Myocyte (in vitro differentiated cells): ENCODE results near the gene BMPR1B. TPM values are rescaled to one million over a fixed set of nuclear protein-coding genes. Genes with fewer than 3 reads are reported as not detected.
A peak's percentile ranks its signal among the peaks of the same experiment; 100 is the strongest.
"Not testable (repeated sequence)": the region's sequence is repeated elsewhere in the genome, so short reads cannot be mapped to it uniquely, and the experiment has no call there.

ENCODE experiments used
- DNase-seq: peaks from one replicate; pipeline ENCODE4 v3.0.0-alpha.2; 2012; ENCODE audit warnings: low read depth
- total RNA-seq: library from RNA; depleted of rRNA; stranded (reverse); fragments of >200 nt; gene quantifications from 2 replicates; pipeline ENCODE4 v1.2.3, GENCODE V29; 2014

The BMPR1B gene
- total RNA-seq, 1 donor from 2014 or later, result 9.8 TPM

DNA sequence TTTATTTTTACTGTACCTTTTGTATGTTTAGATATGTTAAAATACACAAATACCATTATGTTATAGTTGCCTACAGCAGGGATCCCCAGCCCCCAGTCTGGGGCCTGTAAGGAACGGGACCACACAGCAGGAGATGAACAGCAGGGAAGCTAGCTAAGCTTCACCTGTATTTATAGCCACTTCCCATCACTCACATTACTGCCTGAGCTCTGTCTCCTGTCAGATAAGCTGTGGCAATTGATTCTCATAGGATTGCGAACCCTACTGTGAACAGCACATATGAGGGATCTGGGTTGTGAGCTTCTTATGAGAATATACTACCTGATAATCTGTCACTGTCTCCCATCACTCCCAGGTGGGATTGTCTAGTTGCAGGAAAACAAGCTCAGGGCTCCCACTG lies 73.9 kb downstream of the BMPR1B start:
- no peak for DNase-seq

- DNase-seq, result not testable (repeated sequence)
Measured at GRCh38 chr4:94832329-94832728, 74.6 kb downstream of the BMPR1B start.

GRCh38 chr4:94833394-94833793 lies 75.6 kb downstream of the BMPR1B start:
- DNase-seq, result no peak

DNA sequence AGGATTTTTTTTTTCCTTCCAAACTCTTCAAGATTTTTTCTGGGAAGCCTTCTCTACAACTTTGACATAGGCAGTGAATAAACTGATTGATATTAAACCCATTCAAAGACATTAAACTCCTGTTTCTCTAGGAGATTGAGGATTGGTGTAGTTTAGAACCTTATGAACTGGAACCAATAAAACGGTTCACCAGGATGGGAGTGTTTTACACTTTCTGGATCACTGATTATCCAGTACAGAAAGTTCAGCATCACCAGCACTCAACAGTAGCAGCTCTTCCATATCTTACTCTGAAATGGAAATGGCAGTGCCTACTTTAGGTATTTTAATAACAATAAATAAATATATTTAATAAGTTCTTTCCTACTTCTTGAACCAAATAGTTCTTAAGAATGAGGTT lies 76.7 kb downstream of the BMPR1B start:
- no peak for DNase-seq

GRCh38 chr4:94841166-94841863 lies 83.6 kb downstream of the BMPR1B start:
- DNase-seq, result not testable (repeated sequence)

- DNase-seq, result no peak
Measured at GRCh38 chr4:94841864-94842221, 84.1 kb downstream of the BMPR1B start.

DNA sequence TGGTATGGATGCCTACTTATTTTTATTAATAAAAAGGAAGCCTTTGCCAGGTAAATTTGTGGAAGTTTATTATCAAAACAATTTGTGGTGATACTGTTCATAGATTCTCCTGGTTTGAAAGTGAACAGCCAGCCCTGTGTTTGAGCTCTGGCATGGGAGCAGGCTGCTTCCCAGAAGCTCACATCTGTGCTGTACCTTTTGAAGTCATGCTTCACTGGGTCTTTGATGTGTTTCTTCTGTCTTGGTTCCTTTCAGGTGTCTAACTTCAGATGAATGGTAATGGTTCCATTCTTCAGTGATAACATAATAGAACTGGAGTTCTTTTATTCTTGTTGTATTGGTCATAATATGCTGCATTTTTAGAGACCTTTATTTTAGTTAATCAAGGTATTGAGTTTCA lies 85.5 kb downstream of the BMPR1B start:
- DNase-seq, result no peak

DNA sequence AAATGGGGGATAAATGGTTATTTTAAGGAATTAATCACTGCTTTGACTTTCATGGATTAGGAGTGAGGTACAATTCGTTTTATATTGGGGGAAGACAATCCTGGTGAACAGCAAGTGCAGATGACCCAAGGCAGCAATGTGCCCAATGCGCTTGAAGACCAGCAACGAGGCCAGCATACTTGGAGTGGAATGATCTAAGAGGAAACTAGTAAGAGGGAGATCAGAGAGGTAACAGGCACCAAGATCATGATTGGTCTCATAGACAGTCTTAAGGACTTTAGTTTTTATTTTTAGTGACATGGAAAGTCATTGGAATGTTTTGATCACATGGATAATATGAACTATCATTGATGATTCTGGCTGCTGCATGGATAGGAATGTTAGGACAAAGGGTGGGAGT lies 90.6 kb downstream of the BMPR1B start:
- no peak for DNase-seq

GRCh38 chr4:94849901-94850300 lies 92.1 kb downstream of the BMPR1B start:
- DNase-seq, result no peak

- peak; percentile 52 for DNase-seq
Measured at GRCh38 chr4:94852616-94853015, 94.9 kb downstream of the BMPR1B start.

GRCh38 chr4:94856030-94856429 lies 98.3 kb downstream of the BMPR1B start:
- DNase-seq, result no peak

DNA sequence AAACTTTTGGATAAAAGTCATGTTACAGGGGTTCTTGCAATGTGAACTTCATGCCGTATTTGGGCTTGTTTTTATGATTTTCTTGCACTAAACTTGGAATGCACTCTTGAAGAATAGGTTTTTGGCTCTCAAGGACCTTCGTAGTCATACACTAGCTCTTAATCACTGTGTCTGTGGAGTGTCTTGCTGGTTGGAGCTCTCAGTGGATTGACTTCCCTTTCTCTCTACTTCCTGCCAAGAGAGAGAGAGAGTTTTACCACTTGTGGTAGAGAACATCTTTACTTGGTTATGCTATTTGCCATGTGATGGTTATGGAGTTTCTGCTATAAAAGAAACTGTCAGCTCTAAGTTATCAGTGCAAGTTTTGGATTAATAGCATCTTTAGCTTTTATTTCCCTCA lies 112.4 kb downstream of the BMPR1B start:
- DNase-seq, result no peak

DNA sequence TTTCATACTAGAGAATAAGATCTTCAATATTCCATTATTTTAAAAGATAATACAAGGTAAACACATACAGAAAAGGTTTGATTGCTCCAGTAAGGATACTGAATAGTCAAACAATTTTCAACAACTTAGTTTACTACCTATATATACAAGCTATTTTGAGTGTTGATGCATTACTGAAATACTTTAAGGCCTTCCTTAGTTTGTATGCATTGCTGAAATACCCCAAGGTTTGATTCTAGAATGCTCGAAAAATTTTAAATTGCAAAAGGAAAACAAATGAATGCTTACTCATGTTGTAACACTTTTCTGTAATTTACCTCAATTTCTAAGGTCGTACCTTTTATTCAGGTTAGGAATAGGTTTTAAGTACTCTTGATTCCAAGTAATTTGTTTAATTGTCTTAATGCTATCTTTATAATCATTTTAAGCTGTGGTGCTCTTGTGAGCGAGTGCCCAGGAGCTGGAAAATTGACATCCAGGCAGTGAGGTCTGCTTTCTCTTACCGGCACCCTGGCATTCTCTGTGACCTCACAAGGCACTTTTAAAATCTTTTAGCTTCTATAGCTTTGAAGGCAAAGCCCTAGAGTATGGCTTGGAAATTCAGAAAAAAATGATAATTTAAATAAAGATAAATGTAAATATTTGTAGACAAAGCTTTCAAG lies 114.0 kb downstream of the BMPR1B start:
- DNase-seq, result no peak

DNA sequence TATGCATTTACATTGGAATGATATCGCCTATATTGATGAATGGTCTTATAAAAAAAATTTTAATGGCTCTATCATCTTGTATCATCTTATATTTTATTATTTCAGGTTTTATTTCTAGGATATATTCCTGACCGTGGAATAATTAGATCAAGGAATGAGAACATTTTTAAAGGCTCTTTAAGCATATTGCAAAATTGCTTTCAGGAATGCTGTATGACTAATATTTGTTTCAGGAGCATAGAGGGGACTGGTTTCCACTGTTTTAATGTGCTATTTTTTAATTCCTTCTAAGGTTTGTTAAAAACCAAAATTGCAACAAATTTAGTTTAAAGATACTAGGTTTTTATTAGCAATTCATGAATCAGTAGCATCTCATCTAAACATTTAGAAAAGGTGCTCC lies 120.2 kb downstream of the BMPR1B start:
- DNase-seq, result no peak

- no peak for DNase-seq
Measured at GRCh38 chr4:94880956-94881355, 123.2 kb downstream of the BMPR1B start.

DNA sequence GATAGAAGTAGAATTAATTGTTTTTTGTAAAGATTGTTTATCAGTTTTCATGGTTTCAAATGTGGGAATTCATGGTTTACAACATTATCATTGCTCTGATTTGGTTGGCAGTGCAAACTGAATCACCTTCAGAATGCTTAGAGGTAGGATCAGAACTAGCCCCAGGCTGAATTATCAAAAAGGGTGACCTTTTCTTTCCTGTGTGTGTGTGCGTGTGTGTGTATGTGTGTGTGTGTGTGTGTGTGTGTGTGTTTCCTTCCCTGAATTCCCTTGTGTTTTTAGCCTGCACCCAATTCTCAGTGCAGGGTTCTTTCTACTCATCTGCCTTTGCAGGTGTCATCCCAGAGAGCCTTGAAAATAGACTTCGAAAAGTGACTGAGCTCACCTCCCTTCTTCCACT lies 125.0 kb downstream of the BMPR1B start:
- no peak for DNase-seq

DNA sequence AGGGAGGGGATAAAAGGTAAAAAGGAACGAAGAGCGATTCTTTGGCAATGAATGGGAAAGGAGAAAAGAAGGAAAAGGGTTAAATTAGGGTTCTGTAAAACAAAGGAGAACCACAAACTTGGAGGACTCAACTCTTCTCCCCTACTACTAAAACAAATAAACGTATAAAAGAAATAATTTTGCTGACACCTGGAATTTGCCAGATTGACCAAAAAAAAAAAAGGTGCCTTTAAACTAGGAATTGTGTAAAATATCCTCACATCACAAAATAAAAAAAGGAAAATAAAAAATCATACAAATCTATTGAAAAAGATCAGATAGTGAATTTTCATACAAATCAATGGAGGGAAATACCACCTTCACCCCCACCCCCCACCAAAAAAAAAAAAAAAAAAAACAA lies 129.3 kb downstream of the BMPR1B start:
- DNase-seq, result no peak

- peak; percentile 61 for DNase-seq
Measured at GRCh38 chr4:94889523-94889922, 131.8 kb downstream of the BMPR1B start.

DNA sequence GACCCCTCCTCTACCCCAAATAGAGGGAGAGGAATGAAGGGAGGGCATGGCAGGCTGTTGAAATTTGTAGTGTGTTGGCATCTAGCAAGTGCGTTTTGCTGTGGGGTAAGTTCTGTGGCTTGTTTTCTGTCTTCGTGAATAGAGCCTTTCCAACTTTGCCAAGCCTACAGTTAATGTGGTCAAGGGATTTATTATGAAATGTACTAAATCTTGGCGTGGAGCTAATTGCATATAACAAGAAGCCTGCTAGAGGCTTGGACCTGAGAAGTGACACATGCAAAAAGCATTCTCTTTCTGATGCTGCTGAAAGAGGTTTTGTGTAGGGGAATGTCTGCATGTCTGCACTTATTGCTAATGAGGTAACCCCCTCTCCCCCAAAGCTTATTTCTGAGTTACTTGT lies 132.2 kb downstream of the BMPR1B start:
- peak; percentile 54 for DNase-seq

- DNase-seq, result no peak
Measured at GRCh38 chr4:94890579-94890978, 132.8 kb downstream of the BMPR1B start.

- DNase-seq, result no peak
Measured at GRCh38 chr4:94892051-94892450, 134.3 kb downstream of the BMPR1B start.

DNA sequence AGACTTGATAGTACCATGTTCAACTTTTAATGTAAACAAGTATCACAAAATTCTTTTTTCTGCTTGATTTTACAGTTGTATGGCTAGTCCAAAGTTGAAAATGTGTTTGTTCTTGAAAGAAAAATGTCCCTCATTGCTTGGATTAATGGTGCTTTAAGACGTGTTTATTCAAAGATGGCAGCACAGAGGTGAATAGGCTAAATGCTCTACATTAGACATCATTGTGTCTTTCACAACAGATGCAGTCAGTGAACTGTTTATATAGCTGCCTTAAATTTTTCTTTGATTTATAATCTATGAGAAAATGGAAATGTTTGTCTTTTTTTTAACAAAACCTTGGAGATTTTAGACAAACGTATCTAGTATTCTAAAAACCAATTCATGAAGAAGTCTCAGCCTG lies 137.3 kb downstream of the BMPR1B start:
- no peak for DNase-seq

- no peak for DNase-seq
Measured at GRCh38 chr4:94897023-94897422, 139.3 kb downstream of the BMPR1B start.
